ENCODE results near the gene TRAK1.

DNA sequence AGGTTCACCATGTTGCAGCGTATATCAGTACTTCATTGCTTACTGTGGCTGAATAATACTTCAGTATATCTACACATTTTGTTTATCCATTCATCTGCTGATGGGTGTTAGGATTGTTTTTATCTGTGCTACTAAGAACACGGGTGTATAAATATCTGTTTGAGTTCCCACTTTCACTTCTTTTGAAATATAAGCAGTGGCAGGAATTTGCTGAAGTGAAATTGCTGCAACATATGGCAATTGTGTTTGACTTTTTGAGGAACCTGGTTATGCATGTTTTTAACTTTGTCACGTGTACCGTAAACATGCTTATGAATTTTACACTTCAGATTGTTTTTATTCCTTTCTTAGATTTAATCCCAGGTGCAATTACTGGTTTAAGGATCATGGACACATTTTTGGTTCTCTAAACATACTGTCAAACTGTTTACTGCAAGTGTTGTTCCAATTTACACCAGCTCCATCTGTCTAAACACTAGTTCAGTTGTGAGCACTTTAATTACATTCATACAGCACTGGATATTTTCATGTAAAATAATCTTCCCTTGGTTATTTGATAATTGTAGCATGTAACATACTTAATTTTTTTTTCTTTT lies 23.1 kb downstream of the TRAK1 start:
- TF ChIP-seq, protein P1, sequence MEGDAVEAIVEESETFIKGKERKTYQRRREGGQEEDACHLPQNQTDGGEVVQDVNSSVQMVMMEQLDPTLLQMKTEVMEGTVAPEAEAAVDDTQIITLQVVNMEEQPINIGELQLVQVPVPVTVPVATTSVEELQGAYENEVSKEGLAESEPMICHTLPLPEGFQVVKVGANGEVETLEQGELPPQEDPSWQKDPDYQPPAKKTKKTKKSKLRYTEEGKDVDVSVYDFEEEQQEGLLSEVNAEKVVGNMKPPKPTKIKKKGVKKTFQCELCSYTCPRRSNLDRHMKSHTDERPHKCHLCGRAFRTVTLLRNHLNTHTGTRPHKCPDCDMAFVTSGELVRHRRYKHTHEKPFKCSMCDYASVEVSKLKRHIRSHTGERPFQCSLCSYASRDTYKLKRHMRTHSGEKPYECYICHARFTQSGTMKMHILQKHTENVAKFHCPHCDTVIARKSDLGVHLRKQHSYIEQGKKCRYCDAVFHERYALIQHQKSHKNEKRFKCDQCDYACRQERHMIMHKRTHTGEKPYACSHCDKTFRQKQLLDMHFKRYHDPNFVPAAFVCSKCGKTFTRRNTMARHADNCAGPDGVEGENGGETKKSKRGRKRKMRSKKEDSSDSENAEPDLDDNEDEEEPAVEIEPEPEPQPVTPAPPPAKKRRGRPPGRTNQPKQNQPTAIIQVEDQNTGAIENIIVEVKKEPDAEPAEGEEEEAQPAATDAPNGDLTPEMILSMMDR (conservative IDR thresholded peaks at IDR 0.05) = no peak
- TF ChIP-seq EZH2 (IDR thresholded peaks at IDR 0.05; ENCODE audit: low read depth) = no peak
